ENCODE data around the gene COX7A2. TPM values are rescaled to one million over a fixed set of nuclear protein-coding genes. Genes with fewer than 3 reads are reported as not detected.

Gene COX7A2
- total and polyA plus RNA-seq, 2 of the 13 experiments (the other 11 are each of a cell fraction or from before 2014, with no cell fraction given) = 407 to 556 TPM

GRCh38 chr6:75262716-75263400, 19.3 kb upstream of the COX7A2 start:
- intact Hi-C loops (cut with micrococcal nuclease; ENCODE audit: unreplicated experiment) = no loop called here
- ChIA-PET POLR2A (no interaction called here), CTCF (ENCODE audit: low intra/inter-chr PET ratio, low total read pairs) (no interaction called here)
- Histone ChIP-seq H2AFZ (ENCODE audit: low read length) (no peak overlapping the region), H3K27ac (ENCODE audit: extremely low read length, insufficient read depth, low read length) (no peak overlapping the region), H3K27me3 (ENCODE audit: control insufficient read depth in 1 of 2, insufficient read depth in 2 of 2, low read length in 2 of 2) (no peaks in the 10 kb centered on the region), H3K9ac (ENCODE audit: insufficient read depth, low read depth, low read length) (no peak overlapping the region), H4K20me1 (ENCODE audit: insufficient read depth, low read length) (no peaks in the 10 kb centered on the region), H3K9me3 (ENCODE audit: low read length) (no peaks in the 10 kb centered on the region), H3K36me3 (replicated peaks in 1 of 2; ENCODE audit: control insufficient read depth in 1 of 2, insufficient read depth in 2 of 2, low read length in 2 of 2) (peaks cover 3 to 37% of the 10 kb centered on the region in 2 experiments), H3K4me2 (ENCODE audit: low read depth, low read length) (no peak overlapping the region), H3K4me1 (ENCODE audit: insufficient read depth, low read length) (no peaks in the 10 kb centered on the region), H3K4me3 (replicated peaks in 1 of 3; ENCODE audit: insufficient read depth in 1 of 3, low read depth in 2 of 3, low read length in 3 of 3) (no peak overlapping the region), H3K79me2 (ENCODE audit: insufficient read depth, low read length) (peaks cover 11% of the 10 kb centered on the region)
- ATAC-seq (no peak), FAIRE-seq (no peak), DNase-seq (ENCODE audit: low spot score) (no peak)
- WGBS (ENCODE audit: low lambda C conversion rate) = 95% methylated on average over 4 of the region's 4 CpGs
- in situ Hi-C loops (cut with HindIII; ENCODE audit: extremely low pct_ligation_motif_present, low pct_unique_long_range_greater_than_20kb) = no loop called here
- BruUV-seq (replicated peaks) = no TSS peak
- TF ChIP-seq ZNF709 (CRISPR knock-in tag; IDR thresholded peaks at IDR 0.05) (no peak), ARNT2 (CRISPR knock-in tag; IDR thresholded peaks at IDR 0.05; ENCODE audit: low read depth) (no peak), ZNF878 (CRISPR knock-in tag; IDR thresholded peaks at IDR 0.05) (no peak), BRD4 (CRISPR knock-in tag; IDR thresholded peaks at IDR 0.05) (no peak), SOX6 (IDR thresholded peaks at IDR 0.05) (no peak), SOX6 (CRISPR knock-in tag; IDR thresholded peaks at IDR 0.05) (no peak), SRSF4 (IDR thresholded peaks at IDR 0.05; ENCODE audit: low read depth, low read length, poor library complexity, severe bottlenecking) (no peak), ZNF513 (CRISPR knock-in tag; conservative IDR thresholded peaks at IDR 0.05) (no peak), MEF2D (CRISPR knock-in tag; IDR thresholded peaks at IDR 0.05) (no peak), NPAS2 (CRISPR knock-in tag; IDR thresholded peaks at IDR 0.05; ENCODE audit: borderline replicate concordance) (no peak), ZNF713 (CRISPR knock-in tag; IDR thresholded peaks at IDR 0.05) (no peak), JUNB (CRISPR knock-in tag; IDR thresholded peaks at IDR 0.05; ENCODE audit: borderline replicate concordance) (no peak), RBM22 (optimal IDR thresholded peaks at IDR 0.05; ENCODE audit: low read length) (no peak), ZBTB10 (CRISPR knock-in tag; IDR thresholded peaks at IDR 0.05; ENCODE audit: borderline replicate concordance) (no peak)
- TF ChIP-seq, protein P1, sequence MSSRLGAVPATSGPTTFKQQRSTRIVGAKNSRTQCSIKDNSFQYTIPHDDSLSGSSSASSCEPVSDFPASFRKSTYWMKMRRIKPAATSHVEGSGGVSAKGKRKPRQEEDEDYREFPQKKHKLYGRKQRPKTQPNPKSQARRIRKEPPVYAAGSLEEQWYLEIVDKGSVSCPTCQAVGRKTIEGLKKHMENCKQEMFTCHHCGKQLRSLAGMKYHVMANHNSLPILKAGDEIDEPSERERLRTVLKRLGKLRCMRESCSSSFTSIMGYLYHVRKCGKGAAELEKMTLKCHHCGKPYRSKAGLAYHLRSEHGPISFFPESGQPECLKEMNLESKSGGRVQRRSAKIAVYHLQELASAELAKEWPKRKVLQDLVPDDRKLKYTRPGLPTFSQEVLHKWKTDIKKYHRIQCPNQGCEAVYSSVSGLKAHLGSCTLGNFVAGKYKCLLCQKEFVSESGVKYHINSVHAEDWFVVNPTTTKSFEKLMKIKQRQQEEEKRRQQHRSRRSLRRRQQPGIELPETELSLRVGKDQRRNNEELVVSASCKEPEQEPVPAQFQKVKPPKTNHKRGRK (CRISPR knock-in tag; IDR thresholded peaks at IDR 0.05) = no peak
- TF ChIP-seq, protein P2, sequence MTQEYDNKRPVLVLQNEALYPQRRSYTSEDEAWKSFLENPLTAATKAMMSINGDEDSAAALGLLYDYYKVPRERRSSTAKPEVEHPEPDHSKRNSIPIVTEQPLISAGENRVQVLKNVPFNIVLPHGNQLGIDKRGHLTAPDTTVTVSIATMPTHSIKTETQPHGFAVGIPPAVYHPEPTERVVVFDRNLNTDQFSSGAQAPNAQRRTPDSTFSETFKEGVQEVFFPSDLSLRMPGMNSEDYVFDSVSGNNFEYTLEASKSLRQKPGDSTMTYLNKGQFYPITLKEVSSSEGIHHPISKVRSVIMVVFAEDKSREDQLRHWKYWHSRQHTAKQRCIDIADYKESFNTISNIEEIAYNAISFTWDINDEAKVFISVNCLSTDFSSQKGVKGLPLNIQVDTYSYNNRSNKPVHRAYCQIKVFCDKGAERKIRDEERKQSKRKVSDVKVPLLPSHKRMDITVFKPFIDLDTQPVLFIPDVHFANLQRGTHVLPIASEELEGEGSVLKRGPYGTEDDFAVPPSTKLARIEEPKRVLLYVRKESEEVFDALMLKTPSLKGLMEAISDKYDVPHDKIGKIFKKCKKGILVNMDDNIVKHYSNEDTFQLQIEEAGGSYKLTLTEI (CRISPR knock-in tag; conservative IDR thresholded peaks at IDR 0.05) = no peak

Data from HepG2 (cell line).